GM12801 (cell line): ENCODE measurements around the gene BLM.

ENCODE experiments used
- TF ChIP-seq, protein P1 (sequence below): IDR thresholded peaks from one replicate; pipeline ENCODE4 v1.5.1; 2011; ENCODE audit warnings: control low read depth; ENCODE audit not compliant: insufficient read length; ENCODE audit errors: extremely low read depth

BLM gene

DNA sequence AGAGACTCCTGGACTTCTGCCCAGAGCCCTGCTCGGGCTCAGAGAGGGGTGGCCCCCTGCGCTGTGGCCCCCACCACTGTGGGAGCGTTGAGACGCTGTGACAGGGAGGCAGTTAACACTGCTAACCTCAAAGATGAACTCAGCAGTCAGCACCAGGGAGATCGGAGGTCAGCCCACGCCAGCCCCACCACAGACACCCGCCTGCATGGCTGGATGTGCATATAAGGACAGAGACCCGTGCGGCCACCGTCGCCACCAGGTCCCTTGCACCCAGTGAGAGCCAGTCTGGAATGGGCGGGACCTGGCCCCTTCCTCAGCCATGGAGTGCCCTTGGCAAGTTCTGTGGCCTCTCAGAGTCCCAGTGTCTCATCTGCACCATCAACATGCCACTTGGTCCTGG lies 102.7 kb downstream of the BLM start:
- TF ChIP-seq, protein P1, sequence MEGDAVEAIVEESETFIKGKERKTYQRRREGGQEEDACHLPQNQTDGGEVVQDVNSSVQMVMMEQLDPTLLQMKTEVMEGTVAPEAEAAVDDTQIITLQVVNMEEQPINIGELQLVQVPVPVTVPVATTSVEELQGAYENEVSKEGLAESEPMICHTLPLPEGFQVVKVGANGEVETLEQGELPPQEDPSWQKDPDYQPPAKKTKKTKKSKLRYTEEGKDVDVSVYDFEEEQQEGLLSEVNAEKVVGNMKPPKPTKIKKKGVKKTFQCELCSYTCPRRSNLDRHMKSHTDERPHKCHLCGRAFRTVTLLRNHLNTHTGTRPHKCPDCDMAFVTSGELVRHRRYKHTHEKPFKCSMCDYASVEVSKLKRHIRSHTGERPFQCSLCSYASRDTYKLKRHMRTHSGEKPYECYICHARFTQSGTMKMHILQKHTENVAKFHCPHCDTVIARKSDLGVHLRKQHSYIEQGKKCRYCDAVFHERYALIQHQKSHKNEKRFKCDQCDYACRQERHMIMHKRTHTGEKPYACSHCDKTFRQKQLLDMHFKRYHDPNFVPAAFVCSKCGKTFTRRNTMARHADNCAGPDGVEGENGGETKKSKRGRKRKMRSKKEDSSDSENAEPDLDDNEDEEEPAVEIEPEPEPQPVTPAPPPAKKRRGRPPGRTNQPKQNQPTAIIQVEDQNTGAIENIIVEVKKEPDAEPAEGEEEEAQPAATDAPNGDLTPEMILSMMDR: no peak

DNA sequence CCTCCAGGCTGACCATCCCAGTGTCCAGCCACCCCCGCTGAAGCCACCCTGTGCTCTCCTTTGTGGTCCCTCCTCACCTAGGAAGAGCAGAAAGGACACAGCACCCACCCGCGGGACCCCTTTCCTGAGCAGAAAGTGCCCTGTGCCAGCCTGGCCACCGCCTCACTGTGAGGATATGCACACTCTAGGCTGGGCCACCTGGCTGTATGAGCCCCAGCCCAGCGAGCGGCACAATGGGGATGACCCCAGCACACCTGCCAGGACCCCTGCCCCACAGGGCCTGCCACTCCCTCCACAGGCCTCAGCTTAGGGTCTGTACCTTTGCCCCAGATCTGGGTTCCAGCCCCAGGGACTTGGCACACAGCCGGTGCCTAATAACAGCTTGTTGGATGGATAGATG lies 103.3 kb downstream of the BLM start:
- TF ChIP-seq, protein P1: no peak

DNA sequence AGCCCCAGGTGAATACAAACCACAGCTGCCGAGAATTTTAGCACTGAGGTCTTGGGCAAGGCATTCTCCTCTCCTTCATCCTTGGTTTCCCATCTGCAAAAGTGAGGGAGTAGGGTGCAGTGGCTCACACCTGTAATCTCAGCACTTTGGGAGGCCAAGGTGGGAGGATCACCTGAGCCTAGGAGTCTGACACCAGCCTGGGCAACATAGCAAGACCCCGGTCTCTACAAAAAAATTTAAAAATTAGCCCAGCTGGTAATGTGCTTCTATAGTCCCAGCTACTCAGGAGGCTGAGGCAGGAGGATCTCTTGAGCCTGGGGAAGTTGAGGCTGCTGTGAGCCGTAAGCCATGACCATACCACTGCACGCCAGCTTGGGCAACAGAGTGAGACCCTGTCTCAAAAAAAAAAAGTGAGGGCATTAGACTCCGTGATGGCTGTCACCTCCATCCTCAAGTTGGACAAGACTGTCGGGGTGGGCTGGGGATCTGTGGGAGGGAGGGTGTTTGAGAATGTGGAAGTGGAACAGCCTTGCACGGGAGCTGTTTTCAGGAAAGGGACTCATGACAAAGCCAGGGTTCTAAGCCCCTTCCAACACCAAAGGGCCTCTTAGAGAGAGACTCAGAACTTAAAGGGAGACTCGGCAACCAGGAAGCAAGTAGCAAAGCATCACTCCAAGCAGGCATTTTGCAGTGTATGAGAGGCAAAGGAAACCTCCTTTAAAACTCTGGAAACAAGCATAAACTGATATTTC lies 105.2 kb downstream of the BLM start:
- TF ChIP-seq, protein P1: no peak

DNA sequence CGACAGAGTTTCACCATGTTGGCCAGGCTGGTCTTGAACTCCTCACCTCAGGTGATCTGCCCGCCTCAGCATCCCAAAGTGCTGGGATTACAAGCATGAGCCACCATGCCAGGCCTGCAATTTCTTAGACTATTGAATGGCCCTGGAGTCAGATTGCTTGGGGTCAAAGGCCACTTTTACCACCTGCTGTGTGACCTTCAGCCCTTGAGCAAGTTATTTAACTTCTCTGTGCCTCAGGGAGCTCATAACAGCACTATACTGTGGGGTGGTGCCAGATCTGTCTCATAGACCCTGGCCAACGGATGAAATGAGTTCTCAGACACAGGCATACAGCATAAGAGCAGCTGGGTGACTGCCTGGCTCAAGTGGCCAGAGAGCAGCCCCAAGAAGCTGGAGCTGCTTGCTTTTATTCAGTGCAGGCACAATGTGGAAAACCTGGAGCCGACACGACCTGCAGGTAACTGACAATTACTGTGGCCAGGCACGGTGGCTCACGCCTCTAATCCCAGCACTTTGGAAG lies 106.4 kb downstream of the BLM start:
- TF ChIP-seq, protein P1: no peak

DNA sequence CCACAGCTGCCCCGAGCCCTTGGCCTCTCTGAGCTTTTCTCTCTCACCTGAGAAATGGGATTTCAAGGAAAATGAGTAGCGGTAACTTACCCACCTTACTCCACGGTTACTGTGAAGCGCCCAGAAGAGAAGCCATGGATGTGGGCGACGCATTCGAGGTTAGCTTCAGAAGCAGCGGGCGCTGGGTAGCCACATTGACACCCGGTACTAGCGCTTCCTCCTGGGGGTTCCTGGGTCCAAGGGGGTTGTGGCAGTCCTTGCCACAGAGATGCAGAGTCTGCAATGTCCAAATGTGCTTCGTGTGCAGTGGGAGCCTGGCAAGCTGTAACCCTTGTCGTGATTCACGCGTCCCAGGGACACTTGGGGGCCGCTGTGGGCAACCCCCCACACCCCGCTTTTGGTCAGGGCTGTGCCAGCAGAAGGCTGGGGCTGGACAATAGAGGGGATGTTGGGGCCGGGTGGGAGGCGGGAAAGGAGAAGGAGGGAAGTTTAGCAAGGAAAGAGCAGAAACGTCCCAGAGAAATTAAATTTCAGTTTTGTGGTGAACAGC lies 109.8 kb downstream of the BLM start:
- TF ChIP-seq, protein P1: no peak

DNA sequence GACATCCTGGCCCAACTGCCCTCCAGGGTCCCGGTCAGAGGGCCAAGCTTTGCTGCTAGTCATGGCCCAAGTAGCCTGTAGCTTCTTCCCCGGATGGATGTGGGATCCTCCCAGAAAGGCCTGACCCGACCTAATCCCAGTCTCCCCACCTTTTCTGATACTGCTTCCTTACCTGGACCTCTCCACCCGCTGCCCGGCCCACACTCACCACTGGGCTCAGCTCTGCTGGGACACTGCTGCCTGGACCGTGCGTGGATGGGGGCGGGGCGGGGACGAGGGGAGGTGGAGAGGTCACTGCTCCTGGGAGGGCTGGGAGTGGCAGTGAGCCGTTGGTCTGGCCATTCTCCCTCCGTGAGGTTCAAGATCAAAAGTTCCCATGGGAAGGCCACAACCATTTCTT lies 111.0 kb downstream of the BLM start:
- TF ChIP-seq, protein P1: no peak

DNA sequence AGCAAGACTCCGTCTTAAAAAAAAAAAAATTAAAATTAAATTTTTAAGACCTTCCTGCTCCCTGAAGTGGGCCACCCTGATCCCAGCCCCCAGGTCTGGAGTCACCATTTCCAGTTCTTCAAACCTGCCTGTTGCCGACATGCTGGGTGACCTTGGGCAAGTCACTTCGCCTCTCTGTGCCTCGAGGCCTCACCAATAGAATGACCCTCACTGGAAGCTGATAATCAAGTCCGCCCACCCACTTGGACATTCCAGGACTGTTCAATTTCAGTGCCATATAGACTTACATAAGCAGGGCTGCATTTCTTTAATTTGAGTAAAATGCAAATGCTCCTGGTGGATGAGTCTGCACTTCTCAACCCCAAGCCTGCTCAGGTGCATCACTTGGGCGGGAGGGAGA lies 112.0 kb downstream of the BLM start:
- TF ChIP-seq, protein P1: no peak
